ENCODE data around the gene UBR4. TPM values are rescaled to one million over a fixed set of nuclear protein-coding genes. Genes with fewer than 3 reads are reported as not detected.

Gene UBR4
- total RNA-seq, 1 experiment from 2014 or later, result 131 TPM

DNA sequence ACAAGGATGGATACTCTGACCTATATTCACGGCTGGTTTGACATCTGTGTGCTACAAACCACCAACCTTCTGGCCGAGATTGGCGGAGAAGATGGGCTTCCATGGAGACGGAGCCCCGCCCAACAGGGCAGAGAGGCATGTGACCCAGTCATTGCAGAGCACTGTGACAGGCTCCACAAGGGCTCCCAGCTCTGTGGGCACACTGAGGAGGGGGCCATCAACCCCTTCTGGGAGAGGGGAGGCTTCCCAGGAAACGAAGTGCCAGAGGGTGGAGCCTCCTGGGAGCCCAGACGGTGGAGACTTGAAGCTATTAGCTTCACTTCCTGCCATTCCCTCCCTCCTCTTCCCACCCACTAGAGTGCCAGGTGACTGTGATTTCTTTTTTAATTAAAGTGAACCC lies 182.0 kb downstream of the UBR4 start:
- H3K18ac ChIP-seq (ENCODE audit: insufficient read length, low read depth, low read length), result no peak overlapping the region
- no peak overlapping the region for H3T11ph ChIP-seq (ENCODE audit: low read length)
- no CpG with 5 or more reads among the region's 7 CpGs for whole genome bisulfite sequencing (ENCODE audit: extremely low coverage, insufficient read length, low lambda C conversion rate)
- H2BK120ac ChIP-seq (ENCODE audit: low read depth, low read length, poor library complexity, severe bottlenecking), result no peak overlapping the region
- no peak overlapping the region for H3K4ac ChIP-seq (ENCODE audit: low read depth, low read length)
- H4K8ac ChIP-seq (replicated peaks; ENCODE audit: insufficient read length, low read depth, low read length), result no peak overlapping the region
- no peaks in the 10 kb centered on the region; a peak in 2 of 7 replicates for H3K36me3 Mint-ChIP-seq (ENCODE audit: insufficient read depth in 1 of 3, low read depth in 3 of 3)
- no peak overlapping the region for H3K4me2 ChIP-seq (ENCODE audit: insufficient read depth, insufficient read length, low read length)
- no peak overlapping the region for H3K4me3 Mint-ChIP-seq
- H3K23me2 ChIP-seq (ENCODE audit: insufficient read length, low read depth, low read length, poor library complexity, severe bottlenecking), result no peaks in the 10 kb centered on the region
- no peak overlapping the region for H2BK5ac ChIP-seq (ENCODE audit: insufficient read length, low read length)
- no peak overlapping the region for H2BK12ac ChIP-seq (ENCODE audit: insufficient read length, low read depth, low read length)
- H2BK20ac ChIP-seq (ENCODE audit: low read depth, low read length, poor library complexity, severe bottlenecking), result no peak overlapping the region
- no peak overlapping the region for H3K27ac Mint-ChIP-seq
- H2AK5ac ChIP-seq (ENCODE audit: insufficient read length, low read length), result no peak overlapping the region
- H2BK15ac ChIP-seq (ENCODE audit: low read depth, low read length), result no peak overlapping the region
- no peaks in the 10 kb centered on the region for H3K9me3 ChIP-seq (ENCODE audit: control insufficient read depth, low read depth, low read length)
- TF ChIP-seq, protein P1, sequence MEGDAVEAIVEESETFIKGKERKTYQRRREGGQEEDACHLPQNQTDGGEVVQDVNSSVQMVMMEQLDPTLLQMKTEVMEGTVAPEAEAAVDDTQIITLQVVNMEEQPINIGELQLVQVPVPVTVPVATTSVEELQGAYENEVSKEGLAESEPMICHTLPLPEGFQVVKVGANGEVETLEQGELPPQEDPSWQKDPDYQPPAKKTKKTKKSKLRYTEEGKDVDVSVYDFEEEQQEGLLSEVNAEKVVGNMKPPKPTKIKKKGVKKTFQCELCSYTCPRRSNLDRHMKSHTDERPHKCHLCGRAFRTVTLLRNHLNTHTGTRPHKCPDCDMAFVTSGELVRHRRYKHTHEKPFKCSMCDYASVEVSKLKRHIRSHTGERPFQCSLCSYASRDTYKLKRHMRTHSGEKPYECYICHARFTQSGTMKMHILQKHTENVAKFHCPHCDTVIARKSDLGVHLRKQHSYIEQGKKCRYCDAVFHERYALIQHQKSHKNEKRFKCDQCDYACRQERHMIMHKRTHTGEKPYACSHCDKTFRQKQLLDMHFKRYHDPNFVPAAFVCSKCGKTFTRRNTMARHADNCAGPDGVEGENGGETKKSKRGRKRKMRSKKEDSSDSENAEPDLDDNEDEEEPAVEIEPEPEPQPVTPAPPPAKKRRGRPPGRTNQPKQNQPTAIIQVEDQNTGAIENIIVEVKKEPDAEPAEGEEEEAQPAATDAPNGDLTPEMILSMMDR (conservative IDR thresholded peaks at IDR 0.05), result no peak
- H3K79me2 ChIP-seq (ENCODE audit: insufficient read depth, low read length), result no peaks in the 10 kb centered on the region
- H3K14ac ChIP-seq (ENCODE audit: insufficient read depth, low read length), result no peak overlapping the region
- no peak overlapping the region for H4K5ac ChIP-seq (ENCODE audit: insufficient read length, low read depth, low read length)
- H4K91ac ChIP-seq (ENCODE audit: insufficient read length, low read depth, low read length), result no peak overlapping the region
- H3K79me1 ChIP-seq (ENCODE audit: insufficient read depth, low read depth, low read length, poor library complexity, severe bottlenecking), result no peaks in the 10 kb centered on the region
- H3K56ac ChIP-seq (ENCODE audit: insufficient read length, low read depth, low read length), result no peak overlapping the region
- no peaks in the 10 kb centered on the region for H3K4me1 ChIP-seq (ENCODE audit: insufficient read depth, low read length)
- H4K20me1 ChIP-seq (ENCODE audit: control insufficient read depth, insufficient read depth, insufficient read length), result no peaks in the 10 kb centered on the region
- H3K27me3 ChIP-seq (ENCODE audit: insufficient read depth, low read length), result no peaks in the 10 kb centered on the region
- H3K4me1 Mint-ChIP-seq, result peaks cover 6 to 8% of the 10 kb centered on the region in 2 experiments
- no peak overlapping the region for H3K27ac ChIP-seq (ENCODE audit: insufficient read length, low read depth, low read length)
- peaks cover 0 to 1% of the 10 kb centered on the region in 2 experiments; a peak in 2 of 5 replicates for H3K9me3 Mint-ChIP-seq
- H3K23ac ChIP-seq (ENCODE audit: insufficient read length, low read depth, low read length), result no peak overlapping the region
- peaks cover 3% of the 10 kb centered on the region; the same call in 1 of the 2 replicates for H3K27me3 Mint-ChIP-seq (ENCODE audit: low read depth)
- DNase-seq, result peak; percentile 73
- no peak overlapping the region for H3K9ac ChIP-seq (ENCODE audit: extremely low read depth, insufficient read length, low read length)
- no peak overlapping the region for H2AFZ ChIP-seq (ENCODE audit: low read length)

Other genes starting within 250 kb of the UBR4 start
- 58.3 and 60.0 TPM in 2 replicates for gene EMC1, start 41.3 kb upstream of the UBR4 start, total RNA-seq (2021)
- gene MRTO4, start 41.5 kb upstream of the UBR4 start, total RNA-seq (2021), result 78.3 and 79.1 TPM in 2 replicates
- gene AKR7A3, start 78.5 kb upstream of the UBR4 start, total RNA-seq (2021), result 0.74 and 0.81 TPM in 2 replicates
- 48.0 and 50.3 TPM in 2 replicates for gene AKR7A2, start 101.9 kb upstream of the UBR4 start, total RNA-seq (2021)
- 22.5 TPM in 2 replicates for gene SLC66A1, start 102.1 kb upstream of the UBR4 start, total RNA-seq (2021)